GM21515 (cell line): Measurements from ENCODE around the gene COQ8B.
"Not testable (repeated sequence)": the region's sequence is repeated elsewhere in the genome, so short reads cannot be mapped to it uniquely, and the experiment has no call there.

ENCODE experiments used
- ATAC-seq: cut with Tn5 transposase; IDR thresholded peaks from one replicate; pipeline ENCODE4 v1.9.1; 2021; ENCODE audit not compliant: unreplicated experiment

Gene COQ8B

DNA sequence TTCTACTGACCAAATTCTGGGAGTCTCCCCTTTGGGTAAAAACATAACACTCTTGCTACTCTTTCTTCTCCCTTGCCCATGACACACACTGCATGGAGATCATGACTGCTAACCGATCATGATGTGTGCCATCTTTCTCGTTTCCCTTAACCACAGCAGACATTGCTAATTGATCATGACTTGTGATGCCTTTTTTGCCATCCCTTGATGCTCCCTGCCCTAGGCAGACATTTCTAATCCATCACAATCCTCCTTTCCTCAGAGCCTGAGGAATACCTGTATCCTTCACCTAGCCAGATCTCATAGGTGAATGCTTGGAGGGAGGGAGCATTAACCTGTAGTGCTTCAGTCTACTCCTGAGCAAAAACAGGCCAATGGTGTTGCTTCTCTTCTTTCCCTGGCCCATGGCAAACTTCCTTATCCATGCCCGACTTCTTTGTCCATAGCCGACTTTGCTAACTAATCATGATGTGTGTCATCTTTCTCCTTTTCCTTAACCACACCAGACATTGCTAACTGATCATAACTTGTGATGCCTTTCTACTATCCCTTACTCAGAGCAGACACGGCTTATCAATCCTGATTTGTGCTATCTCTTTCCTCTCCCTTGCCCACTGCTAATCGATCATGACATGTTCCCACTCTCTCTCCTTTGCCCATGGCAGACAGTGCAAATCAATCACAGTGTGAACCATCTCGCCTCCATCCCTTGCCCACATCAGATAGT lies 44.0 kb downstream of the COQ8B start:
- ATAC-seq, result no peak

DNA sequence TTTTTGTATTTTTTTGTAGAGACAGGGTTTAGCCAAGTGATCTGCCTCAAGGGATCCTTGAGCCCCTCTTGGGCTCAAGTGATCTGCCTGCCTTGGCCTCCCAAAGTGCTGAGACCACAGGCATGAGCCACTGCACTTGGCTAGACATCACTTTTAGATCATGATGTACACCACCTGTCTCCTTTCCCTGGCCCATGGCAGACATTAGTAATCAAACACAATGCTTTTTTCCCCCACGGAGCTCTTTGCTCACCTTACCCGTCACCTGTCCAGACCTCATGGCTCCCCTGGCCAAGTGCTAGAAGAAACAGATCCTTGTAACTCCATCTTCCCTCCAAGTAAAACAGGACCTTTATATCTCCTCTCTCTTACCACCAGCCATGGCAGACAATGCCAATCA lies 44.6 kb downstream of the COQ8B start:
- no peak for ATAC-seq

DNA sequence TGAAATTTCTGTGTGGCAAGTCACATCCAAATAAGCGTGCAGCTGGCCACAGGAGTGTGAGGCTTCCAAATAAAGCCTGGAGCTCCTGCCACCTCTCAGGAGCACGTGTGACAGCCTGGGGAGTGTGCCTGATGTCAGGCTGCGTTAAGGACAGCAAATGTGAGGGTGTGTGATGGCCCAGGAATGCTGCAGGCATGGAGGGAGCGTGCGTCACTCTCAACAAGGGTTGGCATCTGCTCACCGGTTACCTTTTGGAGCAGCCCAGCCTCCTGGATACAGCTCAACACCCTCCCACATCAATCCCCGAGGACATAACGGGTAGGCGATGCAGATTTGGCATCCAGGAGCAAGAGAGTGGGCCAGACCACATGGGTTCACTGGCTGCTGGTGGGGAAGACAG lies 45.3 kb downstream of the COQ8B start:
- no peak for ATAC-seq

DNA sequence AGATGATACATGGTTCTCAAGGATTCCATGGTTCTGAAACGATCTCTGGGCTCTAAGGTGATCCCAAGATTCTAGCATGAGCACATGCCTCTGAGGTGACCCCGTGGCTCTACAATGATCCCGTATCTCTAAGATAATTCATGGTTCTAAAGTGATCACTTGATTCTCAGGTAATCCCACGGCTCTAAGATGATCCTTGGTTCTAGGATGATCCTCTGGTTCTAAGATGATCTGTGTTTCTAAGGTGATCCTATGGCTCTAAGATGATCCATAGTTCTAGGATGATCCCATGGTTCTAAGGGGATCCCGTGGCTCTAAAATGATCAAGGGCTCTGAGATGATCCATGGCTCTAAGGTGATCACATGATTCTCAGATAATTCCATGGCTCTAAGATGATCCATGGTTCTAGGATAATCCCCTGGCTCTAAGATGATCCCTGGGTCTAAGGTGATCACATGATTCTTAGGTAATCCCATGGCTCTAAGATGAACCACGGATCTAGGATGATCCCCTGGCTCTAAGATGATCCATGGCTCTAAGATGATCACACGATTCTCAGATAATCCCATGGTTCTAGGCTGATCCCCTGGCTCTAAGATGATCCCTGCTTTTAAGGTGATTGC lies 47.6 kb downstream of the COQ8B start:
- ATAC-seq, result no peak

DNA sequence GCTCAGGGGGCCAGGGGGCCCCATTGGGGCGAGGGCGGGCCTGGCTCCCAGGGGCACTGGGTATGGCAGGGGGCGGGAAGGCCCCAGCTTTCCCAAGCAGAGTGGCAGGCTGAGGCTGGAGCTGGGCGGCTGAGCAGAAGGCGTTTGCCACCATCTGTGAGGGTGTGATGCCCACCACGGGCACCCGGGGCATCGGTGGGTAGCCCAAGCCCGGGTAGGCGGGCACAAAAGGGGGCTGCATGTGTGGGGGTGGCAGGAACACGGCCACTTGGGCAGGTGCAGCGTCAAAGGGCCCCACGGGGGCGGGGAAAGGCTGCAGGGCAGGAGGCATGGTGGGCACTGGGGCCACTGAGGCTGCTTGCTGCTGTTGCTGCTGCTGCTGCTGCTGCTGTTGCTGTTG lies 49.1 kb downstream of the COQ8B start:
- no peak for ATAC-seq

DNA sequence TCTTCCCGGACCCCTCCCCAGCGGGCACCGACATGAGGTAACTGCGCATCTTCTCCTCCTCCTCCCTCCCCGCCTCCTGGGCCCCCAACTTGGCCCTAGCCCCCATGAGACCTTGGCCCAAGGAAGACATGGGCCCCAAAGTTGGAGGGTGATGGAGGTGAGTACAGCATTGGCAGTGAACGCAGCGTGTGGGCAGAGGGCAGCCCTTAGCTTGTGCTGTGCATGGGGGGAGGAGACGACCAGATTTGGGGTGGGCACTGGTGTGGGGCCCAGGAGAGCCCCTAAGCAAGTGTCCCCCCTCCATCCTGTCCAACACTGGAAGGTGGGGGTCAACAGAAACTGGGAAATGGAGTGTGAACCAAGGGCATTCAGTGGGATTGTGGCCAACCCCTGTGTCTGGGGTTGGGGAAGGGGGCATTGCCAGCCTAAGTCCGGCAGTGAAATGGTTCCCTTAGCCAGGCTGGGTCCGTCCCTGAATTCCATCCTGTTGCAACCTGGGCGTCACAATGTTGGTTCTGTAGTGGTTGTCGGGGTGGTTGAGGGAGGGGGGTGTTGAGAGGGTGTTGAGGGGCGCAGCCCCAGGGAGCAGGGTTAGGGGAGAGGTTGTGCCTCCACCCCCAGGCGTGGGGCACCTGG lies 49.8 kb downstream of the COQ8B start:
- ATAC-seq, result no peak

DNA sequence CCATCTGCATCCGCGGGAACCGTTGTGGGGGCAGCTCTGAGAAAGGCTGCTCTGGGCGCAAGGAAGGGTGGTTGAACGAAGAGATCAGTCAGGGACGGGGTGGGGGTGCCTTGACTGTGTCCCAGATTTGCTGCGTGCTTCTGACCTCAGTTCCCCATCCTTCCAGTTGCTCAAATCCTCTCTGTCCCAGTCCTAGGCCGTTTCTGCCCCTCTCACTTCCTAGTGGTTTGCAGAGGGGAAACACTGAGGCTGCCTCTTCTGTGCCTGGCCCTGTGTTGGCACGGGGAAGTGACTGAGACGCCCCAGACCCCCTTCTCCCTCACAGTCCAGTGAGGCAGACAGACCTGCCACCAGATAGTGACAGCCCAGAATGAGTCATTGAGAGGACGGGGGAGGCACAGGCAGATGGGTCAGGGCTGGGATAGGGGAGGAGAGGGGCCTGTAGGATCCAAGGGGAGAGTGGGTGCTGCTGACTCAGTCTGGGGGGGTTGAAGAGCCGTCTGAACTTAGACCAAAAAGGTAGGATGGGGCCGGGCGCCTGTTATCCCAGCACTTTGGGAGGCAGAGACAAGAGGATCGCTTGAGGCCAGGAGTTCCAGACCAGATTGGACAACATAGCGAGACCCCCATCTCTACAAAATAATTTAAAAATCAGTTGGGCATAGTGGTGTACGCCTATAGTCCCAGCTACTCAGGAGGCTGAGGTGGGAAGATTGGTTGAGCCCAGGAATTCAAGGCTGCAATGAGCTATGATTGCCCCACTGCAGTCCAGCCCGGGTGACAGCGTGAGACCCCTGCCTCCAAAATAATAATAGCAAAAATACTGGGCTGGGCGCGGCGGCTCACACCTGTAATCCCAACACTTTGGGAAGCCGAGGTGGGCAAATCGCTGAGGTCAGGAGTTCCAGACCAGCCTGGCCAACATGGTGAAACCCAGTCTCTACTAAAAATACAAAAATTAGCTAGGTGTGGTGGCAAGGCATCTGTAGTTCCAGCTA lies 52.7 kb downstream of the COQ8B start:
- ATAC-seq, result no peak

DNA sequence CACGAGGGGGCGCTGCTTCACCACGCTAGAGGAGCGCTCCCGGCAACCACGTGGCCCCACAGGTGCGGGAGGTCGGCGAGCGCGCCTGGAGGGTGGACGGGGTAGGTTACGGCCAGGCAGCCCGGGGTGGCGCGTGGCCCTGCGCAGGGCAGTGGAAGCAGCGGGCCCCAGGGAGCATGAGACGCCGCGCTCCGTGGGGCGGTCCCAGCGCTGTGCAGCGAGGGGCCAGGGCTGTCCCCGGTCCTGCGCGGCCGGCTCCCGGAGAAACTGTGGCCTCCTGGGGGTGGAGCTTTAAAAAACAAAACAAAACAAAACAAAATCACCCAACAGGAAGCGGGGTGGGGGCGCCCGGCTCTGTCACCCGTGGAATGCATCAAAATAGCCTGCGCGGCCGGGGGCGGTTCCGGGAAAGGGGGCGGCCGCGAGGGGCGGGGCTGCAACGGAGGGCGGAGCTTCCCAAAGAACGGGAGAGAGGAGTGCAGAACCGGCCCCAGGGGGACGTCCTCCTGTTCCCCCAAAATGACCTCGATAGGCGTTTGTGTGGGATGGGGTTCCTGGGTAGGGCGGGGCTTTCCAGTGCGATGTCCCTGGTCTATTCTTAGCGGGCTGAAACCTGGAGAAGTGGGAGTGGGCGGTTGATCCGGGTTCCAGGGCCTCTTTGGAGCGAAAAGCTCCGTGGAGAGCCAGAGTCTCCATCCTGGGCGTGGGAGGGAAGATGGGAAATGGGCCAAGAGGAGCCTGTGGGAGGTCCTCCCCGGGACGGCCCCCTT lies 53.6 kb downstream of the COQ8B start:
- peak; percentile 80 for ATAC-seq

DNA sequence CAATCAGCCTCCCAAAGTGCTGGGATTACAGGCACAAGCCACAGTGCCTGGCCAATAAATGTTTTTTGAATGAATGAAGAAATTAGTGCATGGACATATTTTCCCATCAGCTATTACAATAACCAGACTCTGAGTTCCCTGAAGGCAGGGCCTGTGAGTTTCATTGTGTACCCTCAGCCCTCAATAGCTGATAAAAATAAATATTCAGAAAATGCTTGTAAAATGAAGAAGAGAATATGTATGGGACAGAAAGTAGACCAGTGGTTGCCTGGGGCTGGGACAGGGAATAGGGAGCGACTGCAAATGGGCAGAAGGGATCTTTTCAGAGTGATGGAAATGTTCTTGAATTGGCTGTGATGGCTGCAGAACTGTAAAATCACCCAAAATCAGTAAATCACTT lies 55.1 kb downstream of the COQ8B start:
- no peak for ATAC-seq

DNA sequence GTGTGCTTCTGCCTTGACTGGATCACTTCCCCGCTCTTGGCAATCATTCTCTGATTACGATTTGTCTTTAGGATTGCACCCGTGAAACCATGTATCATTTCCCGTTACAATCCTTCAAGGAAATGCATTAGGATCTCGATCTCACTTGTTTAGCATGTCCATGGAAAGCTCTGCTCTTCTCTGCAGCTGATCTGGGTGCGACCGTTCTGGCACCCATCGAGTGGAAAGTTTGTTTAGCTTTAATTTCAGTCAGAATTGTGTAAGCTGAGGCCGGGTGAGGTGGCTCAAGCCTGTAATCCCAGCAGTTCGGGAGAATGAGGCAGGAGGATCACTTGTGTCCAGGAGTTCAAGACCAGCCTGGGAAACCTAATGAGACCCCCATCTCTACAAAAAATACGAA lies 57.1 kb downstream of the COQ8B start:
- ATAC-seq, result no peak

DNA sequence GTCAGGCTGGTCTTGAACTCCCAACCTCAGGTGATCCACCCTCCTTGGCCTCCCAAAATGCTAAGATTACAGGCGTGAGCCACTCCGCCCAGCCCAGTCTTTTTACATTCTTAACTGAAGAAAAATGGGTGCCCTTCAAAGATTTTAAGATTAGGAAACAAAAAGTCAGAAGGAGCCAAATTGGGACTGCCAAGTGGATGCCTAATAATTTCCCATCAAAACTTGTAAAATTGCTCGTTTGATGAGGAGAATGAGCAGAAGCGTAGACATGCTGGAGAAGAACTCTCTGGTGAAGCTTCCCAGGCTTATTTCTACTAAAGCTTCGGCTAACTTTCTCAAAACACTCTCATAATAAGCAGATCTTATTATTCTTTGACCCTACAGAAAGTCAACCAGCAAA lies 57.6 kb downstream of the COQ8B start:
- ATAC-seq, result no peak

DNA sequence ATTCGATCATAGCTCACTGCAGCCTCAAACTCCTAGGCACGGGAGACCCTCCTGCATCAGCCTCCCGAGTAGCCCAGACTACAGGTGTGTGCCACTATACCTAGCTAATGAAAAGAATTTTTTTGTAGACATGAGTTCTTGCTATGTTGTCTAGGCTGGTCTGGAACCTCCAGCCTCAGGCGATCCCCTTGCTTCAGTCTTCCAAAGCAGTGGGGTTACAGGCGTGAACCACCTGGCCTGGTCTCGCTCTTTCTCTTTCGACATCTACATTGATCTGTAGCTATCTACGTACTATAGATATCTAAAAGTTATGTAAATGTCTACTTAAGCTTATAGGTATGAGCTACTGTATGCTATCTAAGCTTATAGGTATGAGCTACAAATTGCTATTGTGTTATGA lies 58.7 kb downstream of the COQ8B start:
- no peak for ATAC-seq

DNA sequence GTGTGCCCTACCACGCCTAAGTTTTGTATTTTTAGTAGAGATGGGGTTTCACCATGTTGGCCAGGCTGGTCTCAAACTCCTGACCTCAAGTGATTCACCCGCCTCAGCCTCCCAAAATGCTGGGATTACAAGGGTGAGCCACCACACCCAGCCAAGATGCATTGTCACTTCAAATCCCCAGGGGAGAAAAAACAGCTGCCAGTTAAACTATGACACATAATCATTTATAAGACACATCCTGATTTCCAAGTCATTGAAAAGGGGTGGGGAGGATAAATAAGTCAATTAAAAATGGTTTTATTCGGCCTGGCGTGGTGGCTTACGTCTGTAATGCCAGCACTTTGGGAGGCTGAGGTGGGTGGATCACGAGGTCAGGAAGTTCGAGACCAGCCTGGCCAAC lies 61.0 kb downstream of the COQ8B start:
- not testable (repeated sequence) for ATAC-seq

DNA sequence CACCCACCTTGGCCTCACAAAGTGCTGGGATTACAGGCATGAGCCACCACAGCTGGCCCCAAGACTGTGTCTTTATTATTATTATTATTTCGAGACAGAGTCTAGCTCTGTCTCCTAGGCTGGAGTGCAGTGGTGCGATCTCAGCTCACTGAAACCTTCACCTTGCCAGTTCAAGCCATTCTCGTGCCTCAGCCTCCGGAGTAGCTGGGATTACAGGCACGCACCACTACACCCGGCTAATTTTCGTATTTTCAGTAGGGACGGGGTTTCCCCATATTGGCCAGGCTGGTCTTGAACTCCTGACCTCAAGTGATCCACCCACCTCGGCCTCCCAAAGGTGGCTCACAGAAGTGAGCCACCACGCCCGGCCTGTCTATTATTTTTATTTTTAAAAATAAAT lies 64.4 kb downstream of the COQ8B start:
- ATAC-seq, result not testable (repeated sequence)

DNA sequence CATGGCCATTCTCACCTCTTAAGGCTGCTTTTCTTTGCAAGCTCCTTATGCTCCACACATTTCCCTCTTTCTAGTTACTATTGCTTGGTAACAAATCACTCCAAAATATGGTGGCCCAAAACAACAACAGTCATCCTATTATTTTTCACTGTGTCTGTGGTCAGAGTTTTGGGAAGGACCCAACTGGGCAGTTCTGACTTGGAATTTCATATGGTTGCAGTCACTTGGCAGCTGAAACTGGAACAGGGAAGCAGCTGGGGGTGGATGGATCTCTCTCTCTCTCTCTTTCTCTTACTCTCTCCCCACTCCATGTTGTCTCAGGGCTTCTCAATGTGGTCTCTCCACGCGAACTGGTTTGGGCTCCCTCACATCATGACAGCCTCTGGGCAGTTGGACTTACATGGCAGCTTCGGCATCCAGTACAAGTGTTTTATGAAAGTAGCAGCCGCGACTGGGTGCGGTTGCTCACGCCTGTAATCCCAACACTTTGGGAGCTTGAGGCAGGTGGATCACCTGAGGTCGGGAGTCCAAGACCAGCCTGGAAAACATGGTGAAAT lies 65.9 kb downstream of the COQ8B start:
- ATAC-seq, result no peak

DNA sequence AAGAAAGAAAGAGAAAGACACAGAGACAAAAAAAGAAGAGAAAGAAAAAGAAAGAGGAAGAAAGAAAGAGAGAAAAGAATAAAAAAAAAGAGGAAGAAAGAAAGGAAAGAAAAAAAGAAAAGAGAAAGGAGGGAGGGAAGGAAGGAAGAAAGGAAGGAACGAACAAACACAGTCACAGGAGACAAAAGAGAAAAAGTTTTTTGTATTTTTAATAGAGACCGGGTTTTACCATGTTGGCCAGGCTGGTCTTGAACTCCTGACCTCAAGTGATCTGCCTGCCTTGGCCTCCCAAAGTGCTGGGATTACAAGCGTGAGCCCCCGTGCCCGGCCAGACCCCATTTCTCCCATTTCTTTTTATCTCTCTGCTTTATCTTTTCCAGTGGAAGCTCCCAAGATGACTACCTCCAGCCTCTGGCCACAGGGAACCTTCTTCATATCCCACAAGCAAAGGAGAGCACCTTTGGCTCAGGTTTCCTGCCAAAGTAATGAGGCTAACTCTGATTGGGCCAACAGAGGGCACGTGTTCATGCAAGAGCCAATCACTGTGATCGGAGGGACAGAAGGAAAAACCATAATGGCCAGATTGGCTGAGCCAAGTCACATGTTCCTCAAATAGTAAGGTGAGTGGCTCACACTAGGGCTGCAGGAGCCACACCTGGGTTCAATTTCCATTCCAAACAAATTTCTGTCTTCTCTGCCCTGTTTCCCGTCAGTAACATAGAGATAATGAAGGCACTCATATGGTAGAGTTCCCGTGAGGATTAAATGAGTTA lies 66.6 kb downstream of the COQ8B start:
- ATAC-seq, result not testable (repeated sequence)

DNA sequence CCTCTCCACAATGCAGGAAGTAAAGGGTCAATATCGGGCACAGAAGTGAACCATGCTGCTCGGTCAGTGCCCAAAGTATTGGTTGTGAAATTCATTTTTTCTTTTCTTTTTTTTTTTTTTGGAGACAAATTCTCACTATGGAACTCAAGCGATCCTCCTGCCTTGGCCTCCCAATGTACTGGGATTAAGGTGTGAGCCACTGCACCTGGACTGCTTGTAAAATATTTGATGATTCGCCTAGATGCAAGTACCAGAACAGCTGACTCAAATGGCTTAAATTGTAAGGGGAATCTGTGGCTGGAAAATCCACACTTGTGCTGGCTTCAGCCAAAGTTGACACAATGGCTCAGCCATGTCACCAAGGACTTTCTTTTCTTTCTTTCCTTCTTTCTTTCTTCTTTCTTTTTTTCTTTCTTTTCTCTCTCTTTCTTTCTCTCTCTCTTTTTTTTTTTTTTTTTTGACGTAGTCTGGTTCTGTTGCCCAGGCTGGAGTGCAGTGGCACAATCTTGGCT lies 69.9 kb downstream of the COQ8B start:
- ATAC-seq, result no peak

DNA sequence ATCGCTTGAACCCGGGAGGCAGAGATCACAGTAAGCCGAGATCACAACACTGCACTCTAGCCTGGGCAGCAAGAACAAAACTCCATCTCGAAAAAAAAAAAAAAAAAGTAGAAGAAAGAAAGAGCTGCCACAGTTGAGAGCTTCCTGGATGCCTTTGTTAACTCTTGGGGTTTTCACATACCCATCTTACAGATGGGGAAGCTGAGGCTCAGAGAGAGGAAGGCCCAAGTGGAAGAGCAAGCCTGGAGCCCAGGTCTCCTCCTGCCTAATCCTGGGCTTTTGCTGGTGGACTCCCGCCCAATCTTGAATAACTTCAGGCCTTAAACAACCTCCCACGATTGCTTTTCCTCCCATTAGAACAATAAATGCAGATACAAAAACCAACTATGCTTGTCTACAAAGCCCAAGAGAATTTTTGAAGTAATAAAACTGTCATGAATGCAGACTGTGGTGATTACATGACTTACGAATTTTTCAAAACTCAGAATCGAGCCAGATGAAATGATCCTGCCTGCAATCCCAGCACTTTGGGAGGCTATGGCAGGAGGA lies 73.9 kb downstream of the COQ8B start:
- no peak for ATAC-seq
